ENCODE data around the gene FRYL.

DNA sequence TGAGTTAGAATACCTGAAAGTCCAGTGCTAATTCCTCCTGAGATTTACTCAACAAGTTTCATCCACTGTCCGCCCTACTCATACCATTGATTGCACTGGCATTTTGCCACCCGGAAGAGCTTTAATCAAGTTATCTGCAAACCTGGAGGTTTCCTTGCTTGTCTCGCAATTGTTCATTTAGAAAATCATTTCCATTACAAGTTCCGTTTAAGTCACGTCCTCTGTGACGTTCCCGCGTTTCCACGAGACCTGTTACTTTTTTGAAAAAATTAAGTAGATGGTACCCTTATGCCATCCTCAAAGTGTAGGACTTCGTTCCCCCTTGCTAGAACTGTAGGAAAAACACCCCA lies 761 bp upstream of the FRYL start:
- TF ChIP-seq, protein P1, sequence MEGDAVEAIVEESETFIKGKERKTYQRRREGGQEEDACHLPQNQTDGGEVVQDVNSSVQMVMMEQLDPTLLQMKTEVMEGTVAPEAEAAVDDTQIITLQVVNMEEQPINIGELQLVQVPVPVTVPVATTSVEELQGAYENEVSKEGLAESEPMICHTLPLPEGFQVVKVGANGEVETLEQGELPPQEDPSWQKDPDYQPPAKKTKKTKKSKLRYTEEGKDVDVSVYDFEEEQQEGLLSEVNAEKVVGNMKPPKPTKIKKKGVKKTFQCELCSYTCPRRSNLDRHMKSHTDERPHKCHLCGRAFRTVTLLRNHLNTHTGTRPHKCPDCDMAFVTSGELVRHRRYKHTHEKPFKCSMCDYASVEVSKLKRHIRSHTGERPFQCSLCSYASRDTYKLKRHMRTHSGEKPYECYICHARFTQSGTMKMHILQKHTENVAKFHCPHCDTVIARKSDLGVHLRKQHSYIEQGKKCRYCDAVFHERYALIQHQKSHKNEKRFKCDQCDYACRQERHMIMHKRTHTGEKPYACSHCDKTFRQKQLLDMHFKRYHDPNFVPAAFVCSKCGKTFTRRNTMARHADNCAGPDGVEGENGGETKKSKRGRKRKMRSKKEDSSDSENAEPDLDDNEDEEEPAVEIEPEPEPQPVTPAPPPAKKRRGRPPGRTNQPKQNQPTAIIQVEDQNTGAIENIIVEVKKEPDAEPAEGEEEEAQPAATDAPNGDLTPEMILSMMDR (IDR thresholded peaks at IDR 0.05), result no peak
- no peak for TF ChIP-seq POLR2A (IDR thresholded peaks at IDR 0.05)

All from lower leg skin (tissue), 3 donors.